Nephron progenitor cell (in vitro differentiated cells): Measurements from ENCODE around the gene SCMH1.

Experiments used
- DNase-seq: peaks from one replicate; pipeline ENCODE4 v3.0.0; 2021
- H3K27ac Mint-ChIP-seq: 2 replicates; pipeline ENCODE4 v1.8.0; 2021; ENCODE audit warnings: mild to moderate bottlenecking, moderate library complexity, mixed read lengths
- H3K27me3 Mint-ChIP-seq: 2 replicates; pipeline ENCODE4 v1.8.0; 2021; ENCODE audit warnings: mild to moderate bottlenecking, low read depth, mixed read lengths; ENCODE audit not compliant: poor library complexity
- H3K36me3 Mint-ChIP-seq: 2 replicates; pipeline ENCODE4 v1.8.0; 2021; ENCODE audit warnings: low read depth, mixed read lengths
- H3K4me1 Mint-ChIP-seq: 2 replicates; pipeline ENCODE4 v1.8.0; 2021; ENCODE audit warnings: mixed read lengths
- H3K4me3 Mint-ChIP-seq: 2 replicates; pipeline ENCODE4 v1.8.0; 2021; ENCODE audit warnings: mild to moderate bottlenecking, moderate library complexity, mixed read lengths
- H3K9me3 Mint-ChIP-seq: 2 replicates; pipeline ENCODE4 v1.8.0; 2021; ENCODE audit warnings: mild to moderate bottlenecking, moderate library complexity, mixed read lengths
- CTCF ChIP-seq: fragments of 200-600 bp; sonication (generic); IDR thresholded peaks from 2 replicates; pipeline ENCODE4 v1.5.0; 2021; ENCODE audit warnings: antibody characterized with exemption

The SCMH1 gene

GRCh38 chr1:41006942-41007865, 234.9 kb downstream of the SCMH1 start:
- Mint-ChIP-seq H3K27ac (peak overlapping the region; percentile 51), H3K36me3 (peaks cover 77% of the 10 kb centered on the region), H3K4me3 (no peak overlapping the region), H3K27me3 (no peaks in the 10 kb centered on the region), H3K9me3 (no peaks in the 10 kb centered on the region), H3K4me1 (no peaks in the 10 kb centered on the region)
- DNase-seq: no peak
- TF ChIP-seq CTCF: no peak

GRCh38 chr1:41005876-41006275, 236.2 kb downstream of the SCMH1 start:
- H3K27ac Mint-ChIP-seq: no peak overlapping the region
- no peaks in the 10 kb centered on the region for H3K27me3 Mint-ChIP-seq
- peaks cover 74% of the 10 kb centered on the region for H3K36me3 Mint-ChIP-seq
- H3K4me1 Mint-ChIP-seq: no peaks in the 10 kb centered on the region
- H3K4me3 Mint-ChIP-seq: no peak overlapping the region
- TF ChIP-seq CTCF: no peak
- H3K9me3 Mint-ChIP-seq: no peaks in the 10 kb centered on the region
- no peak for DNase-seq

GRCh38 chr1:41003640-41004220, 238.4 kb downstream of the SCMH1 start:
- Mint-ChIP-seq H3K4me3 (no peak overlapping the region), H3K27ac (no peak overlapping the region), H3K36me3 (peaks cover 79% of the 10 kb centered on the region), H3K27me3 (no peaks in the 10 kb centered on the region), H3K4me1 (no peaks in the 10 kb centered on the region), H3K9me3 (no peaks in the 10 kb centered on the region)
- no peak for TF ChIP-seq CTCF
- no peak for DNase-seq

GRCh38 chr1:41003127-41003639, 238.9 kb downstream of the SCMH1 start:
- H3K9me3 Mint-ChIP-seq: no peaks in the 10 kb centered on the region
- H3K4me1 Mint-ChIP-seq: no peaks in the 10 kb centered on the region
- H3K27me3 Mint-ChIP-seq: no peaks in the 10 kb centered on the region
- H3K4me3 Mint-ChIP-seq: no peak overlapping the region
- no peak for TF ChIP-seq CTCF
- peaks cover 78% of the 10 kb centered on the region for H3K36me3 Mint-ChIP-seq
- no peak for DNase-seq
- H3K27ac Mint-ChIP-seq: no peak overlapping the region

- DNase-seq: no peak
- Mint-ChIP-seq H3K27me3 (no peaks in the 10 kb centered on the region), H3K4me3 (no peak overlapping the region), H3K4me1 (no peaks in the 10 kb centered on the region), H3K27ac (no peak overlapping the region), H3K36me3 (peaks cover 91% of the 10 kb centered on the region), H3K9me3 (no peaks in the 10 kb centered on the region)
- no peak for TF ChIP-seq CTCF
Observed at GRCh38 chr1:40998668-40999067, 243.4 kb downstream of the SCMH1 start.
